ENCODE data around the gene TVP23C.
A peak's percentile ranks its signal among the peaks of the same experiment; 100 is the strongest.
"Not testable (repeated sequence)": the region's sequence is repeated elsewhere in the genome, so short reads cannot be mapped to it uniquely, and the experiment has no call there.

TVP23C gene

GRCh38 chr17:15540371-15541219, 22.7 kb downstream of the TVP23C start:
- not testable (repeated sequence) for H3K4me3 ChIP-seq (ENCODE audit: low read length); DNase-seq (ENCODE audit: low read depth, low spot score)

- H3K4me3 ChIP-seq (ENCODE audit: low read length): not testable (repeated sequence)
Measured at GRCh38 chr17:15533122-15533521, 30.2 kb downstream of the TVP23C start.

GRCh38 chr17:15526292-15527218, 36.7 kb downstream of the TVP23C start:
- peak; percentile 47 for DNase-seq (ENCODE audit: low read depth, low spot score)
- H3K4me3 ChIP-seq (ENCODE audit: low read length): not testable (repeated sequence)

More at GRCh38 chr17:15533122-15533521, 30.2 kb downstream of the TVP23C start:
- DNase-seq (ENCODE audit: low read depth, low spot score): not testable (repeated sequence)

GRCh38 chr17:15524990-15525985, 38.0 kb downstream of the TVP23C start:
- DNase-seq (ENCODE audit: low read depth, low spot score); H3K4me3 ChIP-seq (ENCODE audit: low read length): not testable (repeated sequence)

GRCh38 chr17:15516150-15516549, 47.1 kb downstream of the TVP23C start:
- no peak for DNase-seq (ENCODE audit: low read depth, low spot score)
- no peak overlapping the region for H3K4me3 ChIP-seq (ENCODE audit: low read length)

- no peak for DNase-seq (ENCODE audit: low read depth, low spot score)
- no peak overlapping the region for H3K4me3 ChIP-seq (ENCODE audit: low read length)
Measured at GRCh38 chr17:15514469-15514868, 48.8 kb downstream of the TVP23C start.

GRCh38 chr17:15513856-15514459, 49.3 kb downstream of the TVP23C start:
- no peak for DNase-seq (ENCODE audit: low read depth, low spot score)
- no peak overlapping the region for H3K4me3 ChIP-seq (ENCODE audit: low read length)

- DNase-seq (ENCODE audit: low read depth, low spot score): no peak
Measured at GRCh38 chr17:15513058-15513791, 50.1 kb downstream of the TVP23C start.

GRCh38 chr17:15512071-15512709, 51.1 kb downstream of the TVP23C start:
- DNase-seq (ENCODE audit: low read depth, low spot score): no peak

More at GRCh38 chr17:15513058-15513791, 50.1 kb downstream of the TVP23C start:
- no peak overlapping the region for H3K4me3 ChIP-seq (ENCODE audit: low read length)

GRCh38 chr17:15511142-15511541, 52.1 kb downstream of the TVP23C start:
- no peak overlapping the region for H3K4me3 ChIP-seq (ENCODE audit: low read length)
- no peak for DNase-seq (ENCODE audit: low read depth, low spot score)

More at GRCh38 chr17:15512071-15512709, 51.1 kb downstream of the TVP23C start:
- H3K4me3 ChIP-seq (ENCODE audit: low read length): no peak overlapping the region

GRCh38 chr17:15510361-15510760, 52.9 kb downstream of the TVP23C start:
- H3K4me3 ChIP-seq (ENCODE audit: low read length): no peak overlapping the region
- no peak for DNase-seq (ENCODE audit: low read depth, low spot score)

GRCh38 chr17:15509095-15509494, 54.2 kb downstream of the TVP23C start:
- no peak for DNase-seq (ENCODE audit: low read depth, low spot score)
- no peak overlapping the region for H3K4me3 ChIP-seq (ENCODE audit: low read length)

GRCh38 chr17:15508466-15508865, 54.8 kb downstream of the TVP23C start:
- DNase-seq (ENCODE audit: low read depth, low spot score): no peak
- no peak overlapping the region for H3K4me3 ChIP-seq (ENCODE audit: low read length)

- no peak overlapping the region for H3K4me3 ChIP-seq (ENCODE audit: low read length)
- no peak for DNase-seq (ENCODE audit: low read depth, low spot score)
Measured at GRCh38 chr17:15507896-15508295, 55.4 kb downstream of the TVP23C start.

GRCh38 chr17:15507001-15507400, 56.3 kb downstream of the TVP23C start:
- no peak overlapping the region for H3K4me3 ChIP-seq (ENCODE audit: low read length)
- DNase-seq (ENCODE audit: low read depth, low spot score): no peak

- H3K4me3 ChIP-seq (ENCODE audit: low read length); DNase-seq (ENCODE audit: low read depth, low spot score): not testable (repeated sequence)
Measured at GRCh38 chr17:15505708-15506107, 57.6 kb downstream of the TVP23C start.

- no peak for DNase-seq (ENCODE audit: low read depth, low spot score)
- no peak overlapping the region for H3K4me3 ChIP-seq (ENCODE audit: low read length)
Measured at GRCh38 chr17:15503731-15504130, 59.6 kb downstream of the TVP23C start.

All from Jurkat, Clone E6-1 (cell line).